Stomach (tissue), 4 donors: ENCODE measurements around the gene CNTNAP5.

Source experiments
- EP300 ChIP-seq: sonication (generic); formaldehyde crosslinking; IDR thresholded peaks from one replicate; pipeline ENCODE4 v1.6.1; 2017; ENCODE audit warnings: antibody characterized with exemption
- POLR2A ChIP-seq, 4 donors: fragments of 450-650 bp; IDR thresholded peaks; one replicate each; pipeline ENCODE4 v1.6.1; 2016; ENCODE audit warnings: antibody characterized with exemption in 4 of 4, control low read depth in 2 of 4, mild to moderate bottlenecking in 1 of 4, moderate library complexity in 1 of 4
- POLR2AphosphoS5 ChIP-seq, 3 donors: sonication (generic); formaldehyde crosslinking; IDR thresholded peaks; one replicate each; pipeline ENCODE4 v1.6.1; 2016; ENCODE audit warnings: antibody characterized with exemption in 3 of 3
- TF ChIP-seq, protein P1 (sequence below), 7 experiments: fragments of 450-650 bp in 4 of 7; fragments of 200-600 bp in 3 of 7; sonication (generic) in 3 of 7; IDR thresholded peaks; one replicate each; pipeline ENCODE4 v1.5.1; 2016 to 2019; ENCODE audit warnings: antibody characterized with exemption in 7 of 7, control low read depth in 2 of 7, mild to moderate bottlenecking in 1 of 7

DNA sequence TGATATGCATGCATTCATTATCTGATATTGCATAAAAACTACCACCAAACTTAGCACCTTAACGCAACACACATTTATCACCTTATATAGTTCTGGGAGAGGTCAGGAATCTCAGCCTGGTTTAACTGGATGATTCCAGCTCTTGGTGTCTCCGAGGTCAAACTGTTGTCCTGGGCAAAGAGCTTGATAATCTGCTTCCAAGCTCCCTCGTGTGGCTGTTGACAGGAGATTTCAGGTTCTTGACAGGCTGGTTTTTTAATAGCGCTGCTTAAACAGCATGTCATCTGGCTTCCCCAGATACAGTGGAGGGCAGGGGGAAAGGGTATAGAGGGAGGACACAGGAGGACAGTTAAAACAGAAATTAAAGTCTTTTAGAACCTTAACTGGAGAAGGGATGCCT, 785.0 kb downstream of the CNTNAP5 start:
- TF ChIP-seq, protein P1, sequence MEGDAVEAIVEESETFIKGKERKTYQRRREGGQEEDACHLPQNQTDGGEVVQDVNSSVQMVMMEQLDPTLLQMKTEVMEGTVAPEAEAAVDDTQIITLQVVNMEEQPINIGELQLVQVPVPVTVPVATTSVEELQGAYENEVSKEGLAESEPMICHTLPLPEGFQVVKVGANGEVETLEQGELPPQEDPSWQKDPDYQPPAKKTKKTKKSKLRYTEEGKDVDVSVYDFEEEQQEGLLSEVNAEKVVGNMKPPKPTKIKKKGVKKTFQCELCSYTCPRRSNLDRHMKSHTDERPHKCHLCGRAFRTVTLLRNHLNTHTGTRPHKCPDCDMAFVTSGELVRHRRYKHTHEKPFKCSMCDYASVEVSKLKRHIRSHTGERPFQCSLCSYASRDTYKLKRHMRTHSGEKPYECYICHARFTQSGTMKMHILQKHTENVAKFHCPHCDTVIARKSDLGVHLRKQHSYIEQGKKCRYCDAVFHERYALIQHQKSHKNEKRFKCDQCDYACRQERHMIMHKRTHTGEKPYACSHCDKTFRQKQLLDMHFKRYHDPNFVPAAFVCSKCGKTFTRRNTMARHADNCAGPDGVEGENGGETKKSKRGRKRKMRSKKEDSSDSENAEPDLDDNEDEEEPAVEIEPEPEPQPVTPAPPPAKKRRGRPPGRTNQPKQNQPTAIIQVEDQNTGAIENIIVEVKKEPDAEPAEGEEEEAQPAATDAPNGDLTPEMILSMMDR (IDR thresholded peaks at IDR 0.05): peak in 1 of 7 experiments; percentile 7
- TF ChIP-seq POLR2A (IDR thresholded peaks at IDR 0.05): no peak
- no peak for TF ChIP-seq EP300
- no peak for TF ChIP-seq POLR2AphosphoS5 (IDR thresholded peaks at IDR 0.05)
